Activated CD8-positive, alpha-beta memory T cell treated with anti-CD3 and anti-CD28 coated beads for 36 hours (primary cell): Measurements from ENCODE around the gene CALR3. TPM values are rescaled to one million over a fixed set of nuclear protein-coding genes. Genes with fewer than 3 reads are reported as not detected.
"Not testable (repeated sequence)": the region's sequence is repeated elsewhere in the genome, so short reads cannot be mapped to it uniquely, and the experiment has no call there.

Experiments
- CTCF ChIA-PET: fragments of 350-600 bp; sonication (Branson Sonifier 250); formaldehyde crosslinking; loops from one replicate; lab custom pipeline; 2021; ENCODE audit warnings: antibody characterized with exemption; lab: Charles Lee
- POLR2A ChIA-PET: fragments of 350-600 bp; sonication (Branson Sonifier 250); formaldehyde crosslinking; loops from one replicate; lab custom pipeline; 2021; ENCODE audit warnings: antibody characterized with exemption; lab: Charles Lee
- total RNA-seq, 2 experiments: library from RNA; stranded (reverse); gene quantifications; one replicate each; pipeline ENCODE4 v1.2.3, GENCODE V29; 2021

The CALR3 gene
- total RNA-seq, 2 experiments from 2014 or later = 0.21 TPM; not detected in 1

DNA sequence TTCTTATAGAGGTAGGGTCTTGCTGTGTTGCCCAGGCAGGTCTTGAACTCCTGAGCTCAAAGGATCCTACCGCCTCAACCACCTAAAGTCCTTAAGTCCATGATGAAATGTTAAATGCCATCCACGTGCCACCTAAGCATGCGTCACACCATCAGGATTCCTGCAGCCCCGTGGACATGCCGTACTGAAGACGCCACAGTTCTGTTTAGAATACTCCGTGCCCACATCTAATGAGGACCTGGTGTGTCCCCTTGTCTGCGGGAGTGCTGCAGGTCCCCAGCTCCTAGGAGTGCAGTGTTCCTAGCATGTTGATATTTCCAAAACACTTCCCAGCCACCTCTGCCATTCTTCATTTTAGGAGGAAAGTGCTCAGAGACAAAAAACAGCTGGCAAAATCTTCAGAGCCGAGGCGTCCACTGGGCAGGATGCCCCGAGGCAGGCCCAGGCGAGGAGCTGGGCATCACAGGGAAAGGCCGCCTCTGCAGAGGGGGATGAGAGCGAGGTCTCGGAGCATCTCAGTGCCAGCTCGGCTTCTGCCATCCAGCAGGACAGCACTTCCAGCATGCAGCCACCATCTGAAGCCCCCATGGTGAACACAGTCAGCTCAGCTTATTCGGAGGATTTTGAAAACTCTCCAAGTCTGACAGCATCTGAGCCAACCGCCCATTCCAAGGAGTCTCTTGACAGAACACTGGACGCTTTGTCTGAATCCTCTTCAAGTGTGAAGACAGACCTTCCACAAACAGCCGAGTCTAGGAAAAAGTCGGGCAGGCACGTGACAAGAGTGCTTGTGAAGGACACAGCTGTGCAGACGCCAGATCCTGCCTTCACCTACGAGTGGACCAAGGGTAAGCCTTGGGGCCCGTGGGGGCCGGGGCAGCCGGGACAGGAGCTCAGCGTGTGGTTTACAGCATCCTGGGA, 13.4 kb upstream of the CALR3 start:
- POLR2A ChIA-PET = no interaction called here
- CTCF ChIA-PET = no interaction called here

DNA sequence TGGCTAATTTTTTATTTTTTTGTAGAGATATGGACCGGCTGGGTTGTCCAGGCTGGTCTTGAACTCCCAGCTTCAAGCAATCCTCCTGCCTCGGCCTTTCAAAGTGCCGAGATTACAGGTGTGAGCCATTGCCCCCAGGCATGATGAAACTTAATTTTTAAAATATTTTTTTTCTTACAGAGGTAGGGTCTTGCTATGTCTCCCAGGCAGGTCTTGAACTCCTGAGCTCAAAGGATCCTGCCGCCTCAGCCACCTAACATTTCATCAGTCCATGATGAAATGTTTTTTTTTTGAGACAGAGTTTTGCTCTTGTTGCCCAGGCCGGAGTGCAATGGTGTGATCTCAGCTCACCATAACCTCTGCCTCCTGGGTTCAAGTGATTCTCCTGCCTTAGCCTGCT, 12.6 kb upstream of the CALR3 start:
- CTCF ChIA-PET = no interaction called here

DNA sequence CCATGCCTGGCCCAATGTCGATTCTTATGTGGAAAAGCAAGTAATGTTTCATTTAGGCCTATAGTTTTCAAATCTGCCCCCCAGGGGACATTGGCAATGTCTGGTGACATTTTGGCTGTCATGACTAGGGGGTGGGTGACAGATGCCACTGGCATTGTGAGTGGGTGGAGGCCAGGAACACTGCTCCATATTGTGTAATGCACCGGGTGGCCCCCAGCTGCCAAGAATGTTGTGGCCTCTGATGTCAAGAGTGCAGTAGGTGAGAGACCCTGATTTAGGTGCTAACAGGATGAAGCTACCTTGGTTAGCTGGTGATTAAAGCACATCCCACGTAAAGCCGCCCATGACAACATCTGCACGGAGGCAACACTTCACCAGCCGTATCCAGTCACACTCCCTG, 11.0 kb upstream of the CALR3 start:
- CTCF ChIA-PET = no interaction called here
- POLR2A ChIA-PET = no interaction called here

More for the DNA sequence above, 12.6 kb upstream of the CALR3 start:
- POLR2A ChIA-PET = no interaction called here

DNA sequence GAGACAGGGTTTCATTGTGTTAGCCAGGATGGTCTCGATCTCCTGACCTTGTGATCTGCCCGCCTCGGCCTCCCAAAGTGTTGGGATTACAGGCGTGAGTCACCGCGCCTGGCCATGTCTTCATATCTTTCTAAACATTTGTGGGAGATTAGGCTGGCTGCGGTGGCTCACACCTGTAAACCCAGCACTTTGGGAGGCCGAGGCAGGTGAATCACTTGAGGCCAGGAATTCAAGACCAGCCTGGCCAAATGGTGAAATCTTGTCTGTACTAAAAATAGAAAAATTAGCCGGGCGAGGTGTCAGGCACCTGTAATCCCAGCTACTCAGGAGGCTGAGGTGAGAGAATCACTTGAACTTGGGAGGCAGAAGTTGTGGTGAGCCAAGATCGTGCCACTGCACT, 10.2 kb upstream of the CALR3 start:
- POLR2A ChIA-PET, CTCF ChIA-PET: not testable (repeated sequence)

DNA sequence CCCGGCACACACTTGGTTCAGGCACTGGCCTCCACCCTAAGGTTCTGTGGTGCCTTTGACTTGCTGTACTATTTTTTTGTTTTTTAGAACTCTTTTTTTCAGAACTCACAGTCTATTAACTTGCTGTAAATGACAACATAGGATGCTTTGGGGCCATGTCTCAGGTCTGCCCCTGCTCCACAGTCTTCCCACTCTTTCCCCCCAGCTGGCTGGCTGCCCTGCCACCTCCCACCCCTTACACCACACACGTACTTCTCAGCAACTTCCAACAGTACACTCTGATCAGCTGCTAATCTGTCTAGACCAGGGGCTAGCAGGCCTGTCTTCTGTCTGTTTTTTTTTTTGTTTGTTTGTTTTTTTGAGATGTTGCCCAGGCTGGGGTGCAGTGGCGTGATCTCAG, 8.3 kb upstream of the CALR3 start:
- ChIA-PET POLR2A (no interaction called here), CTCF (no interaction called here)

DNA sequence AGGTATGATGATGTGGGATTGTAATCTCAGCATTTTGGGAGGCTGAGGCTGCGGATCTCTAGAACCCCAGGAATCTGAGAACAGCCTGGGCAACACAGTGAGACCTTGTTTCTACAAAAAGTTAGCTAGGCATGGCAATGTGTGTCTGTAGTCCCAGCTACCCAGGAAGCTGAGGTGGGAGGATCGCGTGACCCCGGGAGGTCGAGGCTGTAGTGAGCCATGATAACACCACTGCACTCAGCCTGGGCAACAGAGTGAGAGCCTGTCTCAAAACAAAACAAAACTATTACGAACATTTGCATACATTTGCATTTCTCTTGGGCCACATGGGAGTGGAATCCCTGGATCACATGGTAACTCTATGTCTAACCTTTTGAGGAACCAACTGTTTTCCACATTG, 1.9 kb upstream of the CALR3 start:
- POLR2A ChIA-PET = no interaction called here
- CTCF ChIA-PET = no interaction called here

DNA sequence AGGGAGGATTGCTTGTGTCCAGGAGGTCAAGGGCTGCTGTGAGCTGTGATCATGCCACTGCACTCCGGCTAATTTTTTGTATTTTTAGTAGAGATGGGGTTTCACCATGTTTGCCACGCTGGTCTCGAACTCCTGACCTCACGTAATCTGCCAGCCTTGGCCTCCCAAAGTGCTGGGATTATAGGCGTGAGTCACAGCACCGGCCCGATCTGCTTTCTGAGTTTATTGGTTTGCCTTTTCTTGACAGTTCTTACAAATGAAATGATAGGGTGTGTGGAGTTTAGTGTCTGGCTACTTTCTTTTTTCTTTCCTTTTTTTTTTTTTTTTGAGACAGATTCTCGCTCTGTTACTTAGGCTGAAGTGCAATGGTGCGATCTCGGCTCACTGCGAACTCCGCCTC, 1.1 kb upstream of the CALR3 start:
- POLR2A ChIA-PET = no interaction called here

DNA sequence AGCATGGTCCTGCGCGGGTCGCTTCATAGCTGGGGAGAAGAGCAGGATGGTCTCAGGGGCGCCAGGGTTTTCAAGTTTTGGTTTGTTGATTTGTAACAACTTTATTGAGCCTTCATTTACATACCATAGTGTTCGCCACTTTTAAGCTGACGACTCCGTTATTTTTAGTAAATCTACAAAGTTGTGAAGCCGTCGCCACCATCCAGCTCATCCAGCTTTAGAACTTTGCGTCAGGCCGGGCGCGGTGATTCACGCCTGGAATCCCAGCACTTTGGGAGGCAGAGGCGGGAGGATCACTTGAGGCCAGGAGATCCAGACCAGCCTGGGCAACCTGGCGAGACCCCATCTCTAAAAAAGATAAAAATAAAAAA, 631 bp upstream of the CALR3 start:
- ChIA-PET CTCF (interaction anchor here (0.5 to 1.5 kb wide), 3 partner anchors 9 to 717 kb away, joined by 3 read pairs; partner anchors contain the start of gene CHERP), POLR2A (interaction anchor here (0.6 to 1.2 kb wide), 4 partner anchors 53 to 1595 kb away, joined by 3 to 6 read pairs (median 4); partner anchors contain the start of gene MED26)

More for the DNA sequence above, 1.1 kb upstream of the CALR3 start:
- CTCF ChIA-PET = interaction anchor here (1.2 kb wide), 1 partner anchor 9 kb away, joined by 3 read pairs; no protein-coding TSS in a partner anchor

DNA sequence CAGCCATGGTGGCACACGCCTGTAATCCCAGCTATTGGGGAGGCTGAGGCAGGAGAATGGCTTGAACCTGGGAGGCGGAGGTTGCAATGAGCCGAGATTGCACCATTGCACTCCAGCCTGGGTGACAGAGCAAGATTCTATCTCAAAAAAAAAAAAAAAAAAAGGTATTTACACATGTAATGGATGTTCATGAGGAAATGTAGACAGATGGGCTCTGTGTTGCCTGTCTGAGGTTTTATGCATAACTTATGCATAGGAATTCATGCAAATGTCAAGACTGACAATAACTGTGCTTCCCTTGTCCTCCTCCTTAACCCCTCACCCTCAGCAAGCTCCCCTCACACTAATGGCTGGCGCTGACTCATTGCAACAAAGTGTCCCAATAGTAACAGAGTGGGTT, 9.5 kb downstream of the CALR3 start:
- CTCF ChIA-PET, POLR2A ChIA-PET: not testable (repeated sequence)

DNA sequence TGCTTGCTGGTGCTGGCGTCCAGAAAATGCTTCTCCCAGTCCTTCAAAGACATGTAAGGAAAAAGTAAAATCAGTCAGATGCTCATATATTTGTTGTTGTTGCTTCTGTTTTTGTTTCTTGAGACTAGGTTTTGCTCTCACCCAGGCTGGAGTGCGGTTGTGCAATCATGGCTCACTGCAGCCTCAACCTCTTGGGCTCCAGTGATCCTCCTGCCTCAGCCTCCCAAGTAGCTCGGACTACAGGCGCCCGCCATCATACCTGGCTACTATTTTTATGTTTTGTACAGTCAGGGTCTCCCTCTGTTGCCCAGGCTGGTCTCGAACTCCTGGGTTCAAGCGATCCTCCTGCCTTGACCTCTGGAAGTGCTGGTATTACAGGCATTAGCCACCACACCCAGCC, 13.2 kb downstream of the CALR3 start:
- ChIA-PET CTCF (no interaction called here), POLR2A (no interaction called here)

DNA sequence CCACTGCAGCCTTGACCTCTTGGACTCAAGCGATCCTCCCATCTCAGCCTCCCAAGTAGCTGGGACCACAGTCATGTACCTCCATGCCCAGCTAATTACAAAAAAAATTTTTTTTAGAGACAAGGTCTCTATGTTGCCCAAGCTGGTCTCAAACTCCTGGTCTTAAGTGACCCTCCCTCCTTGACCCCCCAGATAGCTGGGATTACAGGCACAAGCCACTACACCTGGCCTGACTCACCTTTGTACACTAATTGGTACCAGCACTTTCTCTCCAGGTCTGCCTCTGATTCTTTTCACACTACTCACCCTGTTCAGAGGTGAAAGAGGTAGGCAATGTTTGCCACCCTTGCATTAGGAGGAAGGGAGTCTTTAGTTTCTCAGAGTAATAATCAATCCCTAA, 18.7 kb downstream of the CALR3 start:
- ChIA-PET POLR2A (no interaction called here), CTCF (no interaction called here)

DNA sequence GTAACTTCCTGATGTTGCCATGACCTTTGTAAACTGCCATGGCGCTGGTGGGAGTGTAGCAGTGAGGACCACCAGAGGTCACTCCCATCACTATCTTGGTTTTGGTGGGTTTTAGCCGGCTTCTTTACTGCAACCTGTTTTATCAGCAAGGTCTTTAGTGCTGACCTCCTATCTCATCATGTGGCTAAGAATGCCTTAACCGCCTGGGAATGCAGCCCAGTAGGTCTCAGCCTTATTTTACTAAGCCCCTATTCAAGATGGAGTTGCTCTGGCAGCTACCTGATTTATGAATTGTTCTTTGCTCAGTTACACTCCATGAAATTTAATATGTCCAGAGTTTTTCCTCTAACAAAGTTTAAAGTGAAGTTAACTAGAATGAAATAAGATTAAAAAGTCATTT, 19.6 kb downstream of the CALR3 start:
- ChIA-PET POLR2A (no interaction called here), CTCF (no interaction called here)

DNA sequence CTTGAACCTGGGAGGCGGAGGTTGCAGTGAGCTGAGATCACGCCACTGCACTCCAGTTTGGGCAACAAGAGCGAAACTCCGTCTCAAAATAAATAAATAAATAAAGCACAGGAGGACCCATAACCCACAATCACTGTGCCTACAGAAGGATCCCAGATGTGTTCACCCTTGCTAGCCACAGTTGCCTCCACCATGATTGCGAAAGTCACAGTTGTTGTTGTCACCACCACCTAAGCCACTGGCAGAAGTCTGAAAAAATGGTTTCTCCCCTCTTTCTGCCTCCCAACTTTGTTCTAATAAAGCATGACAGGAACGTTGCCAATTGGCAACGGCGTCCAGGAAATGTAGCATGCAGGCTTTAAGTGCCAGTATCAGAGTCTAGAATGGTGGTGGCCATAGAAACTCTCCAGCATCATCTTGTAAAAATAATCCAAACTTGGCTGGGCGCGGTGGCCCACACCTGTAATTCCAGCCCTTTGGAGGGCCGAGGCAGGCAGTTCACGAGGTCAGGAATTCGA, 22.0 kb downstream of the CALR3 start:
- POLR2A ChIA-PET = no interaction called here

DNA sequence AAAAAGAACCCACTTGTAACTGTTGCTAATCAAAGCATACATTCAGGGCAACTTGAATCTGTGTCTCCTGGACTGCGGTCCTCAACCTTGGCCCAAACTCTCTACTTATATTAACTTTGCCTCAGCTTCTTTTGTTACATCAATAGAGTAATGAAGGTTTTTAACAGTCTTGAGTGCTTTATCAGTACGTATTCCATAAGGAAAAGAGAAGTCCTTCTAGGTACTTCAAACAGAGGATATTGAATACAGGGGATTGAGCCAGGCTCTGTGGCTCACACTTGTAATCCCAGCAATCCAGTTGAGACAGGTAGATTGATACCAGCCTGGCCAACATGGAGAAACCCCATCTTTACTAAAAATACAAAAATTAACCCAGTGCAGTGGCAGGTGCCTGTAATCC, 23.0 kb downstream of the CALR3 start:
- CTCF ChIA-PET = no interaction called here
- POLR2A ChIA-PET = no interaction called here

More for the DNA sequence above, 22.0 kb downstream of the CALR3 start:
- CTCF ChIA-PET = no interaction called here

DNA sequence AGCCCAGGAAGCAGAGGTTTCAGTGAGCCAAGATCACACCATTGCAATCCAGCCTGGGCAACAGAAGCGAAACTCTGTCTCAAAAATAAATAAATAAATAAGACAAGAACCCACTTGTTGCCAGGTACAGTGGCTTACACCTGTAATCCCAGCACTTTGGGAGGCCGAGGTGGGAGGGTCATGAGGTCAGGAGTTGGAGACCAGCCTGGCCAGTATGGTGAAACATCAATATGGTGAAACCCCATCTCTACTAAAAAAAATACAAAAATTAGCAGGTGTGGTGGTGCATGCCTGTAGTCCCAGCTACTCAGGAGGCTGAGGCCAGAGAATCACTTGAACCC, 23.4 kb downstream of the CALR3 start:
- POLR2A ChIA-PET = not testable (repeated sequence)
- CTCF ChIA-PET = interaction anchor here (0.7 kb wide), 1 partner anchor 31 kb away, joined by 3 read pairs; no protein-coding TSS in a partner anchor

DNA sequence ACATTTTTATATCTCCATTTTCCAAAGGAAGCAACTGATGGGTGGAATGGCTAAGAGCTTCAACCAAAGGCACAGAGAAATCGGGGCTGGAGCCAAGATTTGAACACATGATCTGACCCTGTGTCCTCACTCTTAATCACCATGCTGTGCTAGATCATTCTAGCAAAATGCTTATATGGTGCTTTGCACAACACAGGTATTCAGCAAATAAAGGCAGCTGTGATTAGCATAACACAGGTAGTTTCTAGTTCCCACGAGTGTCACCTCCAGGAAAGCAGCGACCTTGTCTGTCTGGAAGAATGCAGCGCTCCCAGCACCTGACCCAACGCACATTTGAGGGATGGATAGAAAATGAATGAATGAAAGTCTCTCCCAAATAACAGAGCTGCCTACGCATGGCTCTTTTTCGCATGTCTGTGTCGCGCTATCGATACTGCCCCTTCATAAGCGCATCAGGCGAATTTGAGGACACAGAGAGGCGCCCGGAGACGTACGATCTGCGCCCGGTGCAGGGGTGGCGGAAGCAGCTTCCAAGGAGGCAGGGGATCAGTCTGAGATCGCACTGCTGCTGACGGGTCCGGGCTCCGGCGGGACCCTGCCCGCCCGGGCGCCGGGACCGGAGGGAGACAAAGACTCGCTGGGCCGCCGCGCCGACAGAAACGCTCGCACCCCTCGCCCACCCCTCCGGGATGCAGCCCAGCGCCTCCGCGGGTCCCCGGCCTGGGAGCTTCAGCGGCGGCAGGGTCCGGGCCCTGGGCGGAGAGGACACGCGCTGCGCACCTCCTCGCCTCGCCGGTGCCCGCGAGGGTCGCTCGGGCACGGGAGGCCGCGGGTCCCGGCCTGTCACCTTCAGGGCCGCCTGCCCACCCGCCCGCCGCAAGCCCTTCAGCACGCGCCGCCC, 24.8 kb downstream of the CALR3 start:
- POLR2A ChIA-PET = interaction anchor here (0.7 kb wide), 1 partner anchor 73 kb away, joined by 5 read pairs; no protein-coding TSS in a partner anchor
- CTCF ChIA-PET = interaction anchor here (0.6 to 1.4 kb wide), 2 partner anchors 17 to 1267 kb away, joined by 3 to 4 read pairs; no protein-coding TSS in a partner anchor

DNA sequence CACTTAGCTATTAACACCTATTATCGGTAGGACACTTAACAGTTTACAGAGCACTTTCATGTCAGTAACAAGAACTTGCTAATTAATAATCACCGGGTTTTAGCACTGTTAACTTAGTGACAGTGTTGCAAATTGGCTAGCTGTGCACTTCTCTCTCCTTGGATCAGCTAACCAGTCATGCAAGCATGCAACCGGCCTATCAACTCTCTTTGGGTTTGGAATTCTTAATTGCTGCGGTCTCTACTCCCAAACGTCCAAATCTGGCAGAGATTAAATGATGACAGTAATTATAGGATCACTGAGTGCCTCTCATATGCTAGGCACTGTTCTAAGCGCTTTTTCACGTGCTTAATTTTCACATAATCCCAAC, 25.4 kb downstream of the CALR3 start:
- POLR2A ChIA-PET = no interaction called here
- CTCF ChIA-PET = interaction anchor here (1.4 kb wide), 1 partner anchor 16 kb away, joined by 3 read pairs; no protein-coding TSS in a partner anchor

DNA sequence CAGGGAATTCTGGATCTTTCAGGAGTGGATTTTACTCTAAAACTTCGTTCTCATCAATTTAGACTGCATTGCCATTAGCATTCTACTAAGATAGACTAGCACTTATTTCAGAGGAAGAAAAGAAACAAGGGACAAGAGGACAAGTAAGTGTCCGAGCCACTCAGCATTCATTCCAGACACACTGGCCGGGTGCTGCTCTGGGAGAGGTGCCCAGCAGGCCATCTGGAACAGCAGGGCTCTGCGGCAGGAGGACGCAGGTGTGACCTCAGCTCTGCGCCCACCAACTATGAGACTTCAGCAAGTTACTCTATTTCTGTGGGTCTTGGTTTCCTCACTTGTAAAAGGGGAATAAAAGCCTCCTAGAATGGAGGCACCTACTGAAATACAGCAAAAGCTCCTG, 28.4 kb downstream of the CALR3 start:
- POLR2A ChIA-PET = no interaction called here
- CTCF ChIA-PET = no interaction called here

DNA sequence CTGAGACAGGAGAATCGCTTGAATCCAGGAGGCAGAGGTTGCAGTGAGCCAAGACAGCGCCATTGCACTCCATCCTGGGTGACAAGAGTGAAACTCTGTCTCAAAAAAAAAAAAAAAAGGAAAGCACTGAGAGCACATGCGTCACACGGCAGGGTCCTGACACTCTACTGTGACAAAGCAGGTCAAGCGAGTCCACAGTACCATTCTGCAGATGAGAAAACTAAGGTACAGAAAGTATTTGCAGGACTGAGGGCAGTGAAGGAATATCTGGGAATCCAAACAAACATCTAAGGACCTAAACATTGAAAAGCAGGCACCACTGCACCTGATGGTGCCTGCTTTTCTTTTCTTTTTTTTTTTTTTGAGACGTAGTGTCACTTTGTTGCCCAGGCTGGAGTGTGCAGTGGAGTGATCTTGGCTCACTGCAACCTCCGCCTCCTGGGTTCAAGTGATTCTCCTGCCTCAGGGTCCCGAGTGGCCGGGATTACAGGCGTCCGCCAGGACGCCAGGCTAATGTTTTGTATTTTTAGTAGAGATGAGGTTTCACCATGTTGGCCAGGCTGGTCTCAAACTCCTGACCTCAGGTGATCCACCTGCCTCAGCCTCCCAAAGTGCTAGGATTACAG, 29.1 kb downstream of the CALR3 start:
- POLR2A ChIA-PET, CTCF ChIA-PET: not testable (repeated sequence)
